ENCODE data around the gene ZNF660.
"Not testable (repeated sequence)": the region's sequence is repeated elsewhere in the genome, so short reads cannot be mapped to it uniquely, and the experiment has no call there.

ZNF660 gene

GRCh38 chr3:44584646-44585501 lies at the start of gene ZNF660:
Gene ZNF660 (plus strand): TSS chr3:44584964. CDS start chr3:44594194, 9,230 bp downstream.
- Histone ChIP-seq H3K4me3 (peak within 1 kb of the TSS; percentile 6 to 52 (median 42); a peak in 16 of 20 replicates), H3K36me3 (no peaks in the 10 kb centered on the region), H3K9me3 (replicated peaks in 1 of 11) (peaks cover 23 to 65% (median 38%) of the 10 kb centered on the region in 11 experiments; a peak in 20 of 22 replicates), H3K9ac (peak within 1 kb of the TSS in 5 of 11 experiments; percentile 18 to 51 (median 39); a peak in 5 of 22 replicates), H4K20me1 (no peaks in the 10 kb centered on the region), H3K4me1 (peaks cover 0 to 5% (median 0%) of the 10 kb centered on the region in 10 experiments; a peak in 3 of 20 replicates), H3K4me2 (peak within 1 kb of the TSS; percentile 28 to 64 (median 43); a peak in 21 of 22 replicates), H3K27me3 (peaks cover 9 to 32% (median 23%) of the 10 kb centered on the region in 11 experiments), H3K27ac (peak within 1 kb of the TSS in 2 of 11 experiments; percentile 25 to 40; a peak in 2 of 22 replicates)
- no peak for TF ChIP-seq Cebpa-rat (IDR thresholded peaks at IDR 0.05)

- Histone ChIP-seq H3K4me1 (no peaks in the 10 kb centered on the region), H3K9ac (no peak overlapping the region), H3K9me3 (replicated peaks in 1 of 11) (no peaks in the 10 kb centered on the region), H3K4me2 (no peak overlapping the region), H3K36me3 (no peaks in the 10 kb centered on the region), H3K27me3 (no peaks in the 10 kb centered on the region), H3K27ac (no peak overlapping the region), H3K4me3 (no peak overlapping the region), H4K20me1 (no peaks in the 10 kb centered on the region; a peak in 2 of 22 replicates)
- no peak for TF ChIP-seq Cebpa-rat (IDR thresholded peaks at IDR 0.05)
Observed at GRCh38 chr3:44535364-44535763, 49.4 kb upstream of the ZNF660 start.

- H3K27me3 ChIP-seq, H3K36me3 ChIP-seq, H3K27ac ChIP-seq, H3K4me3 ChIP-seq, H4K20me1 ChIP-seq, H3K4me1 ChIP-seq, H3K4me2 ChIP-seq, H3K9ac ChIP-seq: not testable (repeated sequence)
- H3K9me3 ChIP-seq (replicated peaks in 1 of 11) = peaks cover 0 to 21% (median 13%) of the 10 kb centered on the region in 11 experiments; a peak in 15 of 22 replicates
Observed at GRCh38 chr3:44544811-44545210, 40.0 kb upstream of the ZNF660 start.

- Histone ChIP-seq H3K27me3 (peaks cover 5 to 18% (median 12%) of the 10 kb centered on the region in 11 experiments; a peak in 17 of 22 replicates), H3K4me2 (peak within 1 kb of the TSS; percentile 55 to 84 (median 76)), H3K4me1 (peaks cover 0 to 13% (median 7%) of the 10 kb centered on the region in 10 experiments; a peak in 11 of 20 replicates), H3K9ac (peak within 1 kb of the TSS; percentile 54 to 71 (median 66)), H3K36me3 (peaks cover 0 to 7% (median 0%) of the 10 kb centered on the region in 11 experiments; a peak in 1 of 22 replicates), H3K27ac (peak within 1 kb of the TSS; percentile 37 to 70 (median 67); a peak in 21 of 22 replicates), H4K20me1 (no peaks in the 10 kb centered on the region), H3K4me3 (peak within 1 kb of the TSS; percentile 52 to 71 (median 61)), H3K9me3 (replicated peaks in 1 of 11) (peaks cover 15 to 79% (median 44%) of the 10 kb centered on the region in 11 experiments)
- TF ChIP-seq Cebpa-rat (IDR thresholded peaks at IDR 0.05) = no peak
Observed at GRCh38 chr3:44554626-44555592, 29.9 kb upstream of the ZNF660 start, which contains the start of gene ZKSCAN7. Gene ZKSCAN7 (plus strand): TSS chr3:44555193. CDS start chr3:44557048, 1,855 bp downstream.

- peaks cover 20 to 82% (median 52%) of the 10 kb centered on the region in 11 experiments for H3K9me3 ChIP-seq (replicated peaks in 1 of 11)
- H3K4me3 ChIP-seq = peak overlapping the region; percentile 52 to 71 (median 61)
- peak overlapping the region in 9 of 11 experiments; percentile 63 to 71 (median 67); a peak in 15 of 22 replicates for H3K9ac ChIP-seq
- no peak for TF ChIP-seq Cebpa-rat (IDR thresholded peaks at IDR 0.05)
- peak overlapping the region in 5 of 11 experiments; percentile 51 to 69 (median 67); a peak in 7 of 22 replicates for H3K27ac ChIP-seq
- H4K20me1 ChIP-seq = no peaks in the 10 kb centered on the region
- H3K27me3 ChIP-seq = peaks cover 5 to 18% (median 12%) of the 10 kb centered on the region in 11 experiments; a peak in 17 of 22 replicates
- peaks cover 0 to 7% (median 0%) of the 10 kb centered on the region in 11 experiments; a peak in 1 of 22 replicates for H3K36me3 ChIP-seq
- peaks cover 2 to 13% (median 8%) of the 10 kb centered on the region in 10 experiments; a peak in 16 of 20 replicates for H3K4me1 ChIP-seq
- peak overlapping the region; percentile 55 to 84 (median 76) for H3K4me2 ChIP-seq
Observed at GRCh38 chr3:44555723-44556122, 29.0 kb upstream of the ZNF660 start.

GRCh38 chr3:44557074-44557473 lies 27.7 kb upstream of the ZNF660 start:
- peaks cover 5 to 20% (median 14%) of the 10 kb centered on the region in 10 experiments; a peak in 16 of 20 replicates for H3K4me1 ChIP-seq
- H3K4me3 ChIP-seq = no peak overlapping the region
- H4K20me1 ChIP-seq = no peaks in the 10 kb centered on the region
- no peak overlapping the region for H3K4me2 ChIP-seq
- H3K27me3 ChIP-seq = peaks cover 5 to 18% (median 12%) of the 10 kb centered on the region in 11 experiments; a peak in 17 of 22 replicates
- no peak overlapping the region for H3K27ac ChIP-seq
- TF ChIP-seq Cebpa-rat (IDR thresholded peaks at IDR 0.05) = no peak
- no peak overlapping the region for H3K9ac ChIP-seq
- peaks cover 33 to 85% (median 66%) of the 10 kb centered on the region in 11 experiments for H3K9me3 ChIP-seq (replicated peaks in 1 of 11)
- peaks cover 0 to 14% (median 6%) of the 10 kb centered on the region in 11 experiments; a peak in 9 of 22 replicates for H3K36me3 ChIP-seq

GRCh38 chr3:44561076-44561475 lies 23.7 kb upstream of the ZNF660 start:
- Histone ChIP-seq H3K27me3 (peaks cover 0 to 1% (median 0%) of the 10 kb centered on the region in 11 experiments; a peak in 1 of 22 replicates), H3K27ac (peak overlapping the region in 2 of 11 experiments; percentile 17; a peak in 1 of 22 replicates), H3K9me3 (replicated peaks in 1 of 11) (peaks cover 45 to 100% (median 69%) of the 10 kb centered on the region in 11 experiments), H3K36me3 (peaks cover 0 to 18% (median 9%) of the 10 kb centered on the region in 11 experiments; a peak in 10 of 22 replicates), H3K4me1 (peaks cover 0 to 14% (median 8%) of the 10 kb centered on the region in 10 experiments; a peak in 8 of 20 replicates), H3K4me2 (peak overlapping the region in 6 of 11 experiments; percentile 15 to 26 (median 22); a peak in 6 of 22 replicates), H3K9ac (no peak overlapping the region), H4K20me1 (no peaks in the 10 kb centered on the region), H3K4me3 (no peak overlapping the region)
- no peak for TF ChIP-seq Cebpa-rat (IDR thresholded peaks at IDR 0.05)

- Histone ChIP-seq H3K9me3 (replicated peaks in 1 of 11) (peaks cover 45 to 100% (median 60%) of the 10 kb centered on the region in 11 experiments), H3K4me3 (peak overlapping the region in 2 of 10 experiments; percentile 3 to 40; a peak in 3 of 20 replicates), H3K4me1 (peaks cover 0 to 14% (median 8%) of the 10 kb centered on the region in 10 experiments; a peak in 8 of 20 replicates), H3K27ac (no peak overlapping the region), H3K27me3 (no peaks in the 10 kb centered on the region), H3K4me2 (no peak overlapping the region), H3K36me3 (peaks cover 0 to 15% (median 9%) of the 10 kb centered on the region in 11 experiments; a peak in 10 of 22 replicates), H3K9ac (no peak overlapping the region), H4K20me1 (no peaks in the 10 kb centered on the region)
- TF ChIP-seq Cebpa-rat (IDR thresholded peaks at IDR 0.05) = no peak
Observed at GRCh38 chr3:44562147-44562546, 22.6 kb upstream of the ZNF660 start.
